H1 (cell line): ENCODE results near the gene PACSIN2.

ENCODE experiments used
- CHD2 ChIP-seq: IDR thresholded peaks from 2 replicates; pipeline ENCODE4 v1.6.1; 2012; ENCODE audit warnings: low read length, improper control_type of control experiment
- GABPA ChIP-seq: IDR thresholded peaks from 2 replicates; pipeline ENCODE4 v1.6.1; 2011; ENCODE audit warnings: mild to moderate bottlenecking, low read length, moderate library complexity, borderline replicate concordance; ENCODE audit not compliant: insufficient read depth
- POLR2AphosphoS5 ChIP-seq: IDR thresholded peaks from 2 replicates; pipeline ENCODE4 v1.6.1; 2011; ENCODE audit warnings: low read depth, low read length
- RXRA ChIP-seq: IDR thresholded peaks from 2 replicates; pipeline ENCODE4 v1.6.1; 2011; ENCODE audit warnings: low read depth, mild to moderate bottlenecking, low read length, moderate library complexity; ENCODE audit not compliant: insufficient read depth
- SP1 ChIP-seq: IDR thresholded peaks from 2 replicates; pipeline ENCODE4 v1.6.1; 2011; ENCODE audit warnings: low read depth, low read length

GRCh38 chr22:42833104-42833503, 181.8 kb downstream of the PACSIN2 start:
- TF ChIP-seq GABPA (no peak), SP1 (no peak), CHD2 (no peak), POLR2AphosphoS5 (no peak), RXRA (no peak)
